Calu3 (cell line): Measurements from ENCODE around the gene IDH2. TPM values are rescaled to one million over a fixed set of nuclear protein-coding genes. Genes with fewer than 3 reads are reported as not detected.
"Not testable (repeated sequence)": the region's sequence is repeated elsewhere in the genome, so short reads cannot be mapped to it uniquely, and the experiment has no call there.

Source experiments
- BruUV-seq: library from RNA; stranded (reverse); fragments of 400-500 nt; replicated peaks from 2 replicates; lab custom pipeline; 2021; lab: Mats Ljungman, UMichigan
- CTCF ChIA-PET: fragments of 300-600 bp; sonication (Branson Sonifier 250); formaldehyde crosslinking; loops from one replicate; lab custom pipeline; 2022; ENCODE audit warnings: antibody characterized with exemption; lab: Charles Lee
- DNase-seq: peaks from one replicate; pipeline ENCODE4 v3.0.0; 2022
- H3K27ac Mint-ChIP-seq: one replicate; pipeline ENCODE4 v1.8.0; 2022; ENCODE audit warnings: mixed read lengths; ENCODE audit not compliant: unreplicated experiment
- H3K27me3 Mint-ChIP-seq: one replicate; pipeline ENCODE4 v1.8.0; 2022; ENCODE audit warnings: mixed read lengths; ENCODE audit not compliant: unreplicated experiment
- H3K36me3 Mint-ChIP-seq: one replicate; pipeline ENCODE4 v1.8.0; 2022; ENCODE audit warnings: mild to moderate bottlenecking, moderate library complexity, mixed read lengths; ENCODE audit not compliant: insufficient read depth, unreplicated experiment
- H3K4me1 Mint-ChIP-seq: one replicate; pipeline ENCODE4 v1.8.0; 2022; ENCODE audit warnings: mild to moderate bottlenecking, low read depth, mixed read lengths; ENCODE audit not compliant: unreplicated experiment
- H3K4me3 Mint-ChIP-seq: one replicate; pipeline ENCODE4 v1.8.0; 2022; ENCODE audit warnings: mild to moderate bottlenecking, low read depth, moderate library complexity, mixed read lengths; ENCODE audit not compliant: unreplicated experiment
- H3K9me3 Mint-ChIP-seq: one replicate; pipeline ENCODE4 v1.8.0; 2022; ENCODE audit warnings: low read depth, mixed read lengths; ENCODE audit not compliant: unreplicated experiment
- CTCF ChIP-seq: fragments of 200-600 bp; IDR thresholded peaks from one replicate; pipeline ENCODE4 v1.8.0; 2022; ENCODE audit warnings: antibody characterized with exemption; ENCODE audit not compliant: unreplicated experiment
- intact Hi-C: fragments of 100-400 bp; cut with micrococcal nuclease; formaldehyde crosslinking; loops from one replicate; pipeline ENCODE4 v1.10.0; 2022; ENCODE audit not compliant: unreplicated experiment
- total RNA-seq: library from RNA; stranded (reverse); gene quantifications from 2 replicates; pipeline ENCODE4 v1.2.3, GENCODE V29; 2022

Gene IDH2
- total RNA-seq, 1 experiment from 2014 or later, result 108 TPM

GRCh38 chr15:90113166-90113565 lies 10.9 kb upstream of the IDH2 start:
- Mint-ChIP-seq H3K36me3 (no peaks in the 10 kb centered on the region), H3K9me3 (peaks cover 2% of the 10 kb centered on the region), H3K27me3 (no peaks in the 10 kb centered on the region), H3K4me3 (no peak overlapping the region), H3K4me1 (peaks cover 7% of the 10 kb centered on the region), H3K27ac (no peak overlapping the region)
- CTCF ChIA-PET, result interaction anchor here (0.9 kb wide), 1 partner anchor 9 kb away, joined by 3 read pairs; no protein-coding TSS in a partner anchor
- DNase-seq, result no peak
- no peak for TF ChIP-seq CTCF
- BruUV-seq, result no TSS peak
- intact Hi-C loops, result no loop called here

GRCh38 chr15:90109163-90109751 lies 7.0 kb upstream of the IDH2 start:
- BruUV-seq, H3K36me3 Mint-ChIP-seq, intact Hi-C loops, DNase-seq, H3K9me3 Mint-ChIP-seq, H3K27me3 Mint-ChIP-seq, H3K27ac Mint-ChIP-seq, H3K4me3 Mint-ChIP-seq: not testable (repeated sequence)
- H3K4me1 Mint-ChIP-seq, result peaks cover 20% of the 10 kb centered on the region
- CTCF ChIA-PET, result interaction anchor here (0.7 kb wide), 2 partner anchors 17 to 85 kb away, joined by 3 read pairs; no protein-coding TSS in a partner anchor

GRCh38 chr15:90108038-90108437 lies 5.8 kb upstream of the IDH2 start:
- CTCF ChIA-PET, intact Hi-C loops, DNase-seq, H3K9me3 Mint-ChIP-seq, H3K27me3 Mint-ChIP-seq, H3K36me3 Mint-ChIP-seq, BruUV-seq, H3K27ac Mint-ChIP-seq, H3K4me3 Mint-ChIP-seq: not testable (repeated sequence)
- peaks cover 26% of the 10 kb centered on the region for H3K4me1 Mint-ChIP-seq

GRCh38 chr15:90106522-90107117 lies 4.4 kb upstream of the IDH2 start:
- H3K9me3 Mint-ChIP-seq, result no peaks in the 10 kb centered on the region
- no peak overlapping the region for H3K4me3 Mint-ChIP-seq
- no peaks in the 10 kb centered on the region for H3K27me3 Mint-ChIP-seq
- intact Hi-C loops, result no loop called here
- H3K27ac Mint-ChIP-seq, result peak overlapping the region; percentile 5
- H3K4me1 Mint-ChIP-seq, result peaks cover 30% of the 10 kb centered on the region
- DNase-seq, result peak; percentile 56
- no TSS peak for BruUV-seq
- CTCF ChIA-PET, result interaction anchor here (0.6 to 1.1 kb wide), 4 partner anchors 9 to 59 kb away, joined by 3 to 4 read pairs (median 4); no protein-coding TSS in a partner anchor
- TF ChIP-seq CTCF, result no peak
- peaks cover under 1% of the 10 kb centered on the region for H3K36me3 Mint-ChIP-seq

- Mint-ChIP-seq H3K4me1 (peaks cover 40% of the 10 kb centered on the region), H3K27me3 (no peaks in the 10 kb centered on the region), H3K27ac (no peak overlapping the region), H3K9me3 (no peaks in the 10 kb centered on the region), H3K4me3 (no peak overlapping the region), H3K36me3 (peaks cover 11% of the 10 kb centered on the region)
- TF ChIP-seq CTCF, result no peak
- CTCF ChIA-PET, result interaction anchor here (0.6 kb wide), 1 partner anchor 161 kb away, joined by 5 read pairs; no protein-coding TSS in a partner anchor
- intact Hi-C loops, result no loop called here
- no peak for DNase-seq
- no TSS peak for BruUV-seq
Observed at GRCh38 chr15:90105521-90105920, 3.3 kb upstream of the IDH2 start.
